SK-N-SH (cell line): ENCODE measurements around the gene GLIS1. TPM values are rescaled to one million over a fixed set of nuclear protein-coding genes. Genes with fewer than 3 reads are reported as not detected.

Source experiments
- CTCF ChIA-PET: fragments of 300-600, 350-600 bp; formaldehyde crosslinking; extraction: SDS; loops from one replicate; lab custom pipeline; 2021; lab: Yijun Ruan, JAX
- POLR2A ChIA-PET: fragments of 350-600 bp; sonication (Branson Sonifier 250); formaldehyde crosslinking; extraction: SDS; loops from one replicate; lab custom pipeline; 2020; ENCODE audit warnings: antibody characterized with exemption, inconsistent platforms; lab: Yijun Ruan, JAX
- DNase-seq: peaks from one replicate; pipeline ENCODE4 v3.0.0; 2012
- H2AFZ ChIP-seq: fragments of 200-600 bp; sonication (generic); 2 replicates; pipeline ENCODE4 v1.8.1; 2016; ENCODE audit warnings: antibody characterized with exemption, mild to moderate bottlenecking, low read depth
- H3F3A ChIP-seq: fragments of 200-600 bp; sonication (generic); replicated peaks from 2 replicates; pipeline ENCODE3; 2016; ENCODE audit warnings: antibody characterized with exemption, mild to moderate bottlenecking; ENCODE audit not compliant: insufficient read depth
- H3K27ac ChIP-seq, 2 experiments: fragments of 200-500 bp in 1 of 2; fragments of 200-600 bp in 1 of 2; sonication (Bioruptor generic) in 1 of 2; sonication (generic), shearing (Covaris generic) in 1 of 2; 2 replicates each; pipeline versions ENCODE4 v1.5.1 to v1.6.1; 2014 to 2016; ENCODE audit warnings: low read depth in 2 of 2, inconsistent platforms in 1 of 2, low read length in 1 of 2, mild to moderate bottlenecking in 1 of 2, mixed read lengths in 1 of 2
- H3K27me3 ChIP-seq: fragments of 200-600 bp; sonication (generic), shearing (Covaris generic); 2 replicates; pipeline ENCODE4 v1.6.1; 2016; ENCODE audit warnings: mixed run types; ENCODE audit not compliant: insufficient read depth
- H3K36me3 ChIP-seq, 2 experiments: fragments of 200-500 bp in 1 of 2; fragments of 200-600 bp in 1 of 2; sonication (Bioruptor generic) in 1 of 2; sonication (generic) in 1 of 2; replicated peaks in 1 of 2; 2 replicates each; pipeline versions ENCODE3 to v1.5.1; 2014 to 2016; ENCODE audit warnings: low read length in 1 of 2, mild to moderate bottlenecking in 1 of 2; ENCODE audit not compliant: insufficient read depth in 2 of 2, control insufficient read depth in 1 of 2
- H3K4me1 ChIP-seq, 2 experiments: fragments of 200-500 bp in 1 of 2; fragments of 200-600 bp in 1 of 2; sonication (Bioruptor generic) in 1 of 2; sonication (generic), shearing (Covaris generic) in 1 of 2; 2 replicates each; pipeline versions ENCODE4 v1.5.1 to v1.6.1; 2014 to 2016; ENCODE audit warnings: low read depth in 1 of 2, low read length in 1 of 2, mixed run types in 1 of 2; ENCODE audit not compliant: insufficient read depth in 2 of 2, control insufficient read depth in 1 of 2
- H3K4me2 ChIP-seq: fragments of 200-600 bp; sonication (generic), shearing (Covaris generic); 2 replicates; pipeline ENCODE4 v1.6.1; 2017; ENCODE audit warnings: mixed run types
- H3K4me3 ChIP-seq, 2 experiments: fragments of 200-500 bp in 1 of 2; fragments of 200-600 bp in 1 of 2; sonication (Bioruptor generic) in 1 of 2; sonication (generic), shearing (Covaris generic) in 1 of 2; 2 replicates each; pipeline versions ENCODE4 v1.5.1 to v1.8.1; 2014 to 2016; ENCODE audit warnings: low read depth in 2 of 2, inconsistent platforms in 1 of 2, low read length in 1 of 2, mild to moderate bottlenecking in 1 of 2, mixed read lengths in 1 of 2, moderate library complexity in 1 of 2
- H3K79me2 ChIP-seq: fragments of 200-600 bp; sonication (generic); 2 replicates; pipeline ENCODE4 v1.8.1; 2017; ENCODE audit warnings: mild to moderate bottlenecking; ENCODE audit not compliant: insufficient read depth
- H3K9ac ChIP-seq: fragments of 200-600 bp; sonication (generic); 2 replicates; pipeline ENCODE4 v1.6.1; 2017; ENCODE audit warnings: mixed run types
- H3K9me2 ChIP-seq: fragments of 200-600 bp; sonication (generic); 2 replicates; pipeline ENCODE4 v1.6.1; 2017; ENCODE audit warnings: mixed run types
- H3K9me3 ChIP-seq: fragments of 200-600 bp; sonication (generic); 2 replicates; pipeline ENCODE4 v1.6.1; 2017; ENCODE audit warnings: mixed run types, mild to moderate bottlenecking, moderate library complexity
- H4K20me1 ChIP-seq: fragments of 200-600 bp; sonication (generic); 2 replicates; pipeline ENCODE4 v1.6.1; 2017; ENCODE audit warnings: mild to moderate bottlenecking, mixed run types; ENCODE audit not compliant: insufficient read depth
- CHD2 ChIP-seq: fragments of 150-350 bp; IDR thresholded peaks from 2 replicates; pipeline ENCODE4 v1.6.1; 2018; ENCODE audit warnings: low read length; ENCODE audit not compliant: partially characterized antibody
- ELF1 ChIP-seq: IDR thresholded peaks from 2 replicates; pipeline ENCODE4 v1.4.0; 2012
- EP300 ChIP-seq, 2 experiments: IDR thresholded peaks; 2 replicates each; pipeline versions ENCODE4 v1.4.0 to v1.6.1; 2012; ENCODE audit warnings: borderline replicate concordance in 1 of 2, low read depth in 1 of 2, low read length in 1 of 2
- FOSL2 ChIP-seq: IDR thresholded peaks from 2 replicates; pipeline ENCODE4 v1.4.0; 2012; ENCODE audit warnings: low read depth, mild to moderate bottlenecking, moderate library complexity, borderline replicate concordance
- FOXJ3 ChIP-seq: sonication (generic); formaldehyde crosslinking; IDR thresholded peaks from 2 replicates; pipeline ENCODE4 v1.5.1; 2020; ENCODE audit warnings: mild to moderate bottlenecking, missing genetic modification reagents
- FOXM1 ChIP-seq: IDR thresholded peaks from 2 replicates; pipeline ENCODE4 v1.4.0; 2012; ENCODE audit warnings: low read depth, mild to moderate bottlenecking
- GATA2 ChIP-seq: sonication (generic); formaldehyde crosslinking; IDR thresholded peaks from 2 replicates; pipeline ENCODE4 v1.5.0; 2020; ENCODE audit warnings: mild to moderate bottlenecking, missing genetic modification reagents
- MEF2A ChIP-seq: IDR thresholded peaks from 2 replicates; pipeline ENCODE4 v1.4.0; 2012; ENCODE audit warnings: low read depth, borderline replicate concordance
- MXI1 ChIP-seq: IDR thresholded peaks from 2 replicates; pipeline ENCODE4 v1.6.1; 2012; ENCODE audit warnings: mild to moderate bottlenecking, low read depth, low read length, improper control_type of control experiment
- NRF1 ChIP-seq: IDR thresholded peaks from 2 replicates; pipeline ENCODE4 v1.6.1; 2012; ENCODE audit warnings: low read depth, mild to moderate bottlenecking, low read length
- RCOR1 ChIP-seq: fragments of 150-350 bp; IDR thresholded peaks from 2 replicates; pipeline ENCODE4 v1.6.1; 2017; ENCODE audit warnings: antibody characterized with exemption, low read length
- RFX5 ChIP-seq: IDR thresholded peaks from 2 replicates; pipeline ENCODE4 v1.6.1; 2012; ENCODE audit warnings: mild to moderate bottlenecking, improper control_type of control experiment, low read length
- SIN3A ChIP-seq: IDR thresholded peaks from 2 replicates; pipeline ENCODE4 v1.6.1; 2012; ENCODE audit warnings: low read depth, mild to moderate bottlenecking, low read length, moderate library complexity, borderline replicate concordance
- TEAD4 ChIP-seq: IDR thresholded peaks from 2 replicates; pipeline ENCODE4 v1.4.0; 2012; ENCODE audit warnings: mild to moderate bottlenecking, borderline replicate concordance; ENCODE audit not compliant: insufficient read depth
- WGBS: methylation state at CpG from one replicate; pipeline ENCODE4 v1.1.6; 2017; ENCODE audit warnings: low lambda C conversion rate; 5-methylcytosine and 5-hydroxymethylcytosine counted together
- polyA plus RNA-seq, 3 experiments: library from polyadenylated mRNA; depleted of rRNA; stranded (reverse); fragments of >200 nt; gene quantifications; 2 replicates each; pipeline ENCODE4 v1.2.3, GENCODE V29; 2012
- TF ChIP-seq, protein P1 (sequence below): IDR thresholded peaks from 2 replicates; pipeline ENCODE4 v1.4.0; 2012; ENCODE audit warnings: low read depth, borderline replicate concordance
- TF ChIP-seq, protein P2 (sequence below): fragments of 150-350 bp; IDR thresholded peaks from 2 replicates; pipeline ENCODE4 v1.6.1; 2017; ENCODE audit warnings: antibody characterized with exemption, low read length, low read depth, borderline replicate concordance
- TF ChIP-seq, protein P3 (sequence below): IDR thresholded peaks from 2 replicates; pipeline ENCODE4 v1.4.0; 2012; ENCODE audit warnings: low read depth
- TF ChIP-seq, protein P4 (sequence below): IDR thresholded peaks from 2 replicates; pipeline ENCODE4 v1.4.0; 2012; ENCODE audit warnings: low read depth, borderline replicate concordance
- TF ChIP-seq, protein P5 (sequence below): IDR thresholded peaks from 2 replicates; pipeline ENCODE4 v1.6.1; 2012; ENCODE audit warnings: mild to moderate bottlenecking, low read depth, low read length, moderate library complexity
- TF ChIP-seq, protein P6 (sequence below): IDR thresholded peaks from 2 replicates; pipeline ENCODE4; 2012

Gene GLIS1
- polyA plus RNA-seq, 1 of the 3 experiments (the other 2 are of a cell fraction): 0.13 TPM

DNA sequence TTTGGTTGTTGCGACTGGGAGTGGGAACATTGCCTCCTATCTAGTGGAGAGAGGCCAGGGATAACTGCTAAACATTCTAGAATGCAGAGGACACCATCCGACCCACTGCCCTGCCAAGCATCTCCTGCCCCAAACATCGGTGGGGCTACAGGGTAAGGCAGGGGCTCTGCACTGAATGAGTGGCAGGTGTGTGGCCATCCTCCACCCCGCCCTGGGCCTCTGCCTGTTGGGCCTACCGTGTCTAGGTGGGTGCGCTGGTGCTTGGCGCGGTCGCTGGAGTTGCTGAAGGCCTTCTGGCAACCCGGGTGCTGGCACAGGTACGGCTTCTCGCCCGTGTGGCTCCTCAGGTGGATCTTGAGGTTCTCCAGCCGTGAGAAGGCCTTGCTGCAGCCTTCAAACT is 209.4 kb downstream of the GLIS1 start:
- WGBS: 91% methylated on average over 6 of the region's 14 CpGs
- no peak overlapping the region for H3K27ac ChIP-seq

More for the DNA sequence above, 209.4 kb downstream of the GLIS1 start:
- H3K4me3 ChIP-seq: no peak overlapping the region
- no peaks in the 10 kb centered on the region for H3K36me3 ChIP-seq
- peaks cover 0 to 36% of the 10 kb centered on the region in 2 experiments; a peak in 1 of 4 replicates for H3K4me1 ChIP-seq
- TF ChIP-seq CHD2 (no peak), MEF2A (no peak), NRF1 (no peak), ELF1 (no peak), FOXM1 (no peak), RFX5 (no peak), EP300 (IDR thresholded peaks at IDR 0.05; ENCODE audit: borderline replicate concordance in 1 of 2, low read depth in 1 of 2, low read length in 1 of 2) (no peak), MXI1 (no peak), RCOR1 (no peak), GATA2 (no peak), FOXJ3 (CRISPR knock-in tag) (no peak), FOSL2 (no peak), TEAD4 (no peak), SIN3A (no peak)
- TF ChIP-seq, protein P1, sequence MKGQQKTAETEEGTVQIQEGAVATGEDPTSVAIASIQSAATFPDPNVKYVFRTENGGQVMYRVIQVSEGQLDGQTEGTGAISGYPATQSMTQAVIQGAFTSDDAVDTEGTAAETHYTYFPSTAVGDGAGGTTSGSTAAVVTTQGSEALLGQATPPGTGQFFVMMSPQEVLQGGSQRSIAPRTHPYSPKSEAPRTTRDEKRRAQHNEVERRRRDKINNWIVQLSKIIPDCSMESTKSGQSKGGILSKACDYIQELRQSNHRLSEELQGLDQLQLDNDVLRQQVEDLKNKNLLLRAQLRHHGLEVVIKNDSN: no peak
- TF ChIP-seq, protein P2, sequence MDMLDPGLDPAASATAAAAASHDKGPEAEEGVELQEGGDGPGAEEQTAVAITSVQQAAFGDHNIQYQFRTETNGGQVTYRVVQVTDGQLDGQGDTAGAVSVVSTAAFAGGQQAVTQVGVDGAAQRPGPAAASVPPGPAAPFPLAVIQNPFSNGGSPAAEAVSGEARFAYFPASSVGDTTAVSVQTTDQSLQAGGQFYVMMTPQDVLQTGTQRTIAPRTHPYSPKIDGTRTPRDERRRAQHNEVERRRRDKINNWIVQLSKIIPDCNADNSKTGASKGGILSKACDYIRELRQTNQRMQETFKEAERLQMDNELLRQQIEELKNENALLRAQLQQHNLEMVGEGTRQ: no peak
- TF ChIP-seq, protein P3, sequence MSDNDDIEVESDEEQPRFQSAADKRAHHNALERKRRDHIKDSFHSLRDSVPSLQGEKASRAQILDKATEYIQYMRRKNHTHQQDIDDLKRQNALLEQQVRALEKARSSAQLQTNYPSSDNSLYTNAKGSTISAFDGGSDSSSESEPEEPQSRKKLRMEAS: no peak
- TF ChIP-seq, protein P4, sequence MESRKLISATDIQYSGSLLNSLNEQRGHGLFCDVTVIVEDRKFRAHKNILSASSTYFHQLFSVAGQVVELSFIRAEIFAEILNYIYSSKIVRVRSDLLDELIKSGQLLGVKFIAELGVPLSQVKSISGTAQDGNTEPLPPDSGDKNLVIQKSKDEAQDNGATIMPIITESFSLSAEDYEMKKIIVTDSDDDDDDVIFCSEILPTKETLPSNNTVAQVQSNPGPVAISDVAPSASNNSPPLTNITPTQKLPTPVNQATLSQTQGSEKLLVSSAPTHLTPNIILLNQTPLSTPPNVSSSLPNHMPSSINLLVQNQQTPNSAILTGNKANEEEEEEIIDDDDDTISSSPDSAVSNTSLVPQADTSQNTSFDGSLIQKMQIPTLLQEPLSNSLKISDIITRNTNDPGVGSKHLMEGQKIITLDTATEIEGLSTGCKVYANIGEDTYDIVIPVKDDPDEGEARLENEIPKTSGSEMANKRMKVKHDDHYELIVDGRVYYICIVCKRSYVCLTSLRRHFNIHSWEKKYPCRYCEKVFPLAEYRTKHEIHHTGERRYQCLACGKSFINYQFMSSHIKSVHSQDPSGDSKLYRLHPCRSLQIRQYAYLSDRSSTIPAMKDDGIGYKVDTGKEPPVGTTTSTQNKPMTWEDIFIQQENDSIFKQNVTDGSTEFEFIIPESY: no peak
- TF ChIP-seq, protein P5, sequence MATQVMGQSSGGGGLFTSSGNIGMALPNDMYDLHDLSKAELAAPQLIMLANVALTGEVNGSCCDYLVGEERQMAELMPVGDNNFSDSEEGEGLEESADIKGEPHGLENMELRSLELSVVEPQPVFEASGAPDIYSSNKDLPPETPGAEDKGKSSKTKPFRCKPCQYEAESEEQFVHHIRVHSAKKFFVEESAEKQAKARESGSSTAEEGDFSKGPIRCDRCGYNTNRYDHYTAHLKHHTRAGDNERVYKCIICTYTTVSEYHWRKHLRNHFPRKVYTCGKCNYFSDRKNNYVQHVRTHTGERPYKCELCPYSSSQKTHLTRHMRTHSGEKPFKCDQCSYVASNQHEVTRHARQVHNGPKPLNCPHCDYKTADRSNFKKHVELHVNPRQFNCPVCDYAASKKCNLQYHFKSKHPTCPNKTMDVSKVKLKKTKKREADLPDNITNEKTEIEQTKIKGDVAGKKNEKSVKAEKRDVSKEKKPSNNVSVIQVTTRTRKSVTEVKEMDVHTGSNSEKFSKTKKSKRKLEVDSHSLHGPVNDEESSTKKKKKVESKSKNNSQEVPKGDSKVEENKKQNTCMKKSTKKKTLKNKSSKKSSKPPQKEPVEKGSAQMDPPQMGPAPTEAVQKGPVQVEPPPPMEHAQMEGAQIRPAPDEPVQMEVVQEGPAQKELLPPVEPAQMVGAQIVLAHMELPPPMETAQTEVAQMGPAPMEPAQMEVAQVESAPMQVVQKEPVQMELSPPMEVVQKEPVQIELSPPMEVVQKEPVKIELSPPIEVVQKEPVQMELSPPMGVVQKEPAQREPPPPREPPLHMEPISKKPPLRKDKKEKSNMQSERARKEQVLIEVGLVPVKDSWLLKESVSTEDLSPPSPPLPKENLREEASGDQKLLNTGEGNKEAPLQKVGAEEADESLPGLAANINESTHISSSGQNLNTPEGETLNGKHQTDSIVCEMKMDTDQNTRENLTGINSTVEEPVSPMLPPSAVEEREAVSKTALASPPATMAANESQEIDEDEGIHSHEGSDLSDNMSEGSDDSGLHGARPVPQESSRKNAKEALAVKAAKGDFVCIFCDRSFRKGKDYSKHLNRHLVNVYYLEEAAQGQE: no peak
- TF ChIP-seq, protein P6, sequence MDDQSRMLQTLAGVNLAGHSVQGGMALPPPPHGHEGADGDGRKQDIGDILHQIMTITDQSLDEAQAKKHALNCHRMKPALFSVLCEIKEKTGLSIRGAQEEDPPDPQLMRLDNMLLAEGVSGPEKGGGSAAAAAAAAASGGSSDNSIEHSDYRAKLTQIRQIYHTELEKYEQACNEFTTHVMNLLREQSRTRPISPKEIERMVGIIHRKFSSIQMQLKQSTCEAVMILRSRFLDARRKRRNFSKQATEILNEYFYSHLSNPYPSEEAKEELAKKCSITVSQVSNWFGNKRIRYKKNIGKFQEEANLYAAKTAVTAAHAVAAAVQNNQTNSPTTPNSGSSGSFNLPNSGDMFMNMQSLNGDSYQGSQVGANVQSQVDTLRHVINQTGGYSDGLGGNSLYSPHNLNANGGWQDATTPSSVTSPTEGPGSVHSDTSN: no peak
- no peak for DNase-seq
- no peaks in the 10 kb centered on the region for H3F3A ChIP-seq
- H4K20me1 ChIP-seq: no peaks in the 10 kb centered on the region
- no peaks in the 10 kb centered on the region for H3K9me3 ChIP-seq
- H3K79me2 ChIP-seq: no peaks in the 10 kb centered on the region
- CTCF ChIA-PET: interaction anchor here (0.9 kb wide), 1 partner anchor 8 kb away, joined by 3 read pairs; no protein-coding TSS in a partner anchor
- H3K9ac ChIP-seq: no peak overlapping the region
- no peak overlapping the region for H2AFZ ChIP-seq
- POLR2A ChIA-PET: no interaction called here
- no peak overlapping the region for H3K4me2 ChIP-seq
- H3K9me2 ChIP-seq: no peaks in the 10 kb centered on the region
- no peaks in the 10 kb centered on the region for H3K27me3 ChIP-seq
